HepG2 (cell line): ENCODE data around the gene FCGR3A. TPM values are rescaled to one million over a fixed set of nuclear protein-coding genes. Genes with fewer than 3 reads are reported as not detected.
"Not testable (repeated sequence)": the region's sequence is repeated elsewhere in the genome, so short reads cannot be mapped to it uniquely, and the experiment has no call there.

Source experiments
- ATAC-seq: fragments of 200-7000 bp; cut with Tn5 transposase; 3 replicates; pipeline ENCODE4 v1.9.1; 2020; ENCODE audit warnings: mild to moderate bottlenecking, moderate library complexity
- Bru-seq: library from RNA; stranded (reverse); fragments of 400-500 nt; gene quantifications from one replicate; lab custom pipeline; 2021; lab: Mats Ljungman, UMichigan
- BruChase-seq, 2 experiments: library from RNA; stranded (reverse); fragments of 400-500 nt; gene quantifications; one replicate each; lab custom pipeline; 2021; lab: Mats Ljungman, UMichigan
- BruUV-seq: library from RNA; stranded (reverse); fragments of 400-500 nt; replicated peaks from 2 replicates; lab custom pipeline; 2021; lab: Mats Ljungman, UMichigan
- CTCF ChIA-PET: fragments of 300-600 bp; formaldehyde crosslinking; extraction: SDS; loops from one replicate; lab custom pipeline; 2021; ENCODE audit warnings: low total read pairs, inconsistent platforms, low intra/inter-chr PET ratio; lab: Yijun Ruan, JAX
- POLR2A ChIA-PET: fragments of 350-600 bp; sonication (Branson Sonifier 250); formaldehyde crosslinking; loops from one replicate; lab custom pipeline; 2020; ENCODE audit warnings: antibody characterized with exemption, inconsistent platforms; lab: Yijun Ruan, JAX
- DNase-seq: peaks from one replicate; pipeline ENCODE4 v3.0.0-alpha.2; 2015; ENCODE audit warnings: low spot score
- FAIRE-seq: peaks from 3 replicates; lab custom pipeline; 2011; peaks lifted over from hg19 to GRCh38; lab: Jason Lieb, UNC
- H2AFZ ChIP-seq: one replicate; pipeline ENCODE4 v1.6.1; 2011; ENCODE audit warnings: low read length, inconsistent platforms
- H3K27ac ChIP-seq: fragments of 300-600 bp; 3 replicates; pipeline ENCODE4 v1.8.0; 2011; ENCODE audit warnings: mixed run types, mild to moderate bottlenecking, mixed read lengths, low read length, inconsistent platforms; ENCODE audit not compliant: insufficient read depth; ENCODE audit errors: extremely low read length
- H3K27me3 ChIP-seq, 2 experiments: fragments of 200-600 bp in 1 of 2; 2 replicates in 1 of 2; 3 replicates in 1 of 2; pipeline versions ENCODE4 v1.6.0 to v1.8.0; 2011; ENCODE audit warnings: low read length in 2 of 2, mild to moderate bottlenecking in 2 of 2, moderate library complexity in 2 of 2, inconsistent platforms in 1 of 2; ENCODE audit not compliant: insufficient read depth in 2 of 2, control insufficient read depth in 1 of 2
- H3K36me3 ChIP-seq, 2 experiments: fragments of 200-600 bp in 1 of 2; replicated peaks in 1 of 2; 2 replicates in 1 of 2; 3 replicates in 1 of 2; pipeline versions ENCODE4 v1.5.1 to v1.8.0; 2011; ENCODE audit warnings: low read length in 2 of 2, inconsistent platforms in 1 of 2; ENCODE audit not compliant: insufficient read depth in 2 of 2, control insufficient read depth in 1 of 2
- H3K4me1 ChIP-seq: 2 replicates; pipeline ENCODE4 v1.5.1; 2012; ENCODE audit warnings: low read length, inconsistent platforms; ENCODE audit not compliant: insufficient read depth
- H3K4me2 ChIP-seq: 2 replicates; pipeline ENCODE4 v1.6.0; 2011; ENCODE audit warnings: low read depth, low read length, inconsistent platforms
- H3K4me3 ChIP-seq, 3 experiments: fragments of 200-600 bp in 1 of 3; sonication (generic), shearing (Covaris generic) in 1 of 3; replicated peaks in 1 of 3; 2 replicates each; pipeline ENCODE4 v1.5.1; 2011 to 2016; ENCODE audit warnings: low read length in 3 of 3, inconsistent platforms in 2 of 3, low read depth in 2 of 3, mild to moderate bottlenecking in 2 of 3, control low read depth in 1 of 3, mixed read lengths in 1 of 3; ENCODE audit not compliant: insufficient read depth in 1 of 3
- H3K79me2 ChIP-seq: one replicate; pipeline ENCODE4 v1.6.1; 2011; ENCODE audit warnings: low read length, inconsistent platforms; ENCODE audit not compliant: insufficient read depth
- H3K9ac ChIP-seq: 2 replicates; pipeline ENCODE4 v1.6.0; 2011; ENCODE audit warnings: mild to moderate bottlenecking, low read depth, low read length, inconsistent platforms; ENCODE audit not compliant: insufficient read depth
- H3K9me3 ChIP-seq: 2 replicates; pipeline ENCODE4 v1.5.1; 2012; ENCODE audit warnings: mild to moderate bottlenecking, low read length
- H4K20me1 ChIP-seq: 2 replicates; pipeline ENCODE4 v1.6.0; 2011; ENCODE audit warnings: inconsistent platforms, mild to moderate bottlenecking, low read length, moderate library complexity; ENCODE audit not compliant: insufficient read depth
- ATF2 ChIP-seq: sonication (generic); formaldehyde crosslinking; IDR thresholded peaks from 2 replicates; pipeline ENCODE4 v1.4.0; 2020; ENCODE audit warnings: missing genetic modification reagents
- WGBS: methylation state at CpG from one replicate; pipeline ENCODE4 v1.1.6; 2017; ENCODE audit warnings: low lambda C conversion rate; 5-methylcytosine and 5-hydroxymethylcytosine counted together
- in situ Hi-C: cut with HindIII; loops from 2 replicates; pipeline ENCODE4 v1.10.0; 2017; ENCODE audit warnings: low pct_unique_long_range_greater_than_20kb; ENCODE audit not compliant: extremely low pct_ligation_motif_present
- intact Hi-C: fragments of 100-400 bp; cut with micrococcal nuclease; formaldehyde crosslinking; loops from one replicate; pipeline ENCODE4 v1.10.0; 2022; ENCODE audit not compliant: unreplicated experiment
- long read RNA-seq, 2 experiments: library from RNA in 1 of 2; library from polyadenylated mRNA in 1 of 2; stranded (forward) in 1 of 2; unstranded in 1 of 2; transcript quantifications; one replicate each; pipeline ENCODE4 v2.0.0, GENCODE V29; 2019 to 2022
- polyA minus RNA-seq, 3 experiments: library from RNA; depleted of rRNA, polyadenylated mRNA; stranded (reverse); fragments of >200 nt; gene quantifications; 2 replicates each; pipeline ENCODE4 v1.2.3, GENCODE V29; 2011; ENCODE audit warnings: low replicate concordance in 1 of 3
- polyA plus RNA-seq, 8 experiments: library from polyadenylated mRNA; depleted of rRNA in 3 of 8; stranded (reverse) in 7 of 8; unstranded in 1 of 8; fragments of >200 nt; fragmentation: Illumina TruSeq in 4 of 8; extraction: Trizol in 4 of 8; gene quantifications; 2 replicates each; pipeline versions ENCODE4 v1.2.1 to v1.2.3, GENCODE V29; 2011 to 2016; ENCODE audit warnings: low read depth in 4 of 8, missing spikeins in 1 of 8, mixed read lengths in 1 of 8; ENCODE audit not compliant: insufficient read depth in 1 of 8
- total RNA-seq, 5 experiments: library from RNA; depleted of rRNA; stranded (reverse); fragments of >200 nt; fragmentation: Illumina TruSeq; extraction: Trizol; gene quantifications; 2 replicates each; pipeline ENCODE4 v1.2.3, GENCODE V29; 2016; ENCODE audit warnings: low read depth in 1 of 5

Gene FCGR3A
- total RNA-seq (2016; rRNA removed; fragmentation: Illumina TruSeq; extraction: Trizol) (not detected in 2 replicates), polyA plus RNA-seq (2011; rRNA removed) (not detected in 2 replicates), polyA minus RNA-seq (2011; rRNA and poly(A)+ RNA removed; ENCODE audit: low replicate concordance) (not detected in 2 replicates), Bru-seq, nascent RNA (not detected), BruChase-seq, experiment 1, labeled RNA remaining after a 6-hour chase (not detected), BruChase-seq, experiment 2, labeled RNA remaining after a 2-hour chase (not detected)
- total RNA-seq (2016; cell fraction: cytosol; rRNA removed; fragmentation: Illumina TruSeq; extraction: Trizol; ENCODE audit: low read depth), result not detected in 2 replicates
- not detected in 2 replicates for total RNA-seq (2016; cell fraction: insoluble cytoplasmic fraction; rRNA removed; fragmentation: Illumina TruSeq; extraction: Trizol)
- not detected in 2 replicates for total RNA-seq (2016; cell fraction: membrane; rRNA removed; fragmentation: Illumina TruSeq; extraction: Trizol)
- not detected in 2 replicates for total RNA-seq (2016; cell fraction: nucleus; rRNA removed; fragmentation: Illumina TruSeq; extraction: Trizol)
- not detected in 2 replicates for polyA plus RNA-seq (2011; cell fraction: cytosol; rRNA removed)
- not detected in 2 replicates for polyA plus RNA-seq (2011; cell fraction: nucleus; rRNA removed)
- not detected in 2 replicates for polyA plus RNA-seq (2012)
- not detected in 2 replicates for polyA plus RNA-seq (2016; cell fraction: cytosol; fragmentation: Illumina TruSeq; extraction: Trizol; ENCODE audit: low read depth)
- polyA plus RNA-seq (2016; cell fraction: insoluble cytoplasmic fraction; fragmentation: Illumina TruSeq; extraction: Trizol; ENCODE audit: low read depth), result not detected in 2 replicates
- not detected in 2 replicates for polyA plus RNA-seq (2016; cell fraction: membrane; fragmentation: Illumina TruSeq; extraction: Trizol; ENCODE audit: low read depth)
- polyA plus RNA-seq (2016; cell fraction: nucleus; fragmentation: Illumina TruSeq; extraction: Trizol; ENCODE audit: insufficient read depth, low read depth), result not detected in 2 replicates
- not detected in 2 replicates for polyA minus RNA-seq (2011; cell fraction: cytosol; rRNA and poly(A)+ RNA removed)
- polyA minus RNA-seq (2011; cell fraction: nucleus; rRNA and poly(A)+ RNA removed), result not detected in 2 replicates
- long read RNA-seq, experiment 1, result 0 reads
- long read RNA-seq, experiment 2, result 0 reads

- 13% methylated on average over 2 of the region's 2 CpGs for WGBS
- POLR2A ChIA-PET, result no interaction called here
- CTCF ChIA-PET, result no interaction called here
Measured at GRCh38 chr1:161549652-161550051, at the start of gene FCGR3A. TSS of gene FCGR3A (minus strand) at chr1:161549818. CDS start at chr1:161549736, 82 bp downstream.

GRCh38 chr1:161597077-161597476, 47.5 kb upstream of the FCGR3A start:
- in situ Hi-C loops, FAIRE-seq, ATAC-seq, CTCF ChIA-PET, H4K20me1 ChIP-seq, H3K27ac ChIP-seq, H3K36me3 ChIP-seq, H3K4me1 ChIP-seq, BruUV-seq, H3K27me3 ChIP-seq, intact Hi-C loops, H3K4me3 ChIP-seq, POLR2A ChIA-PET, H3K9ac ChIP-seq, H3K79me2 ChIP-seq, H3K9me3 ChIP-seq, H3K4me2 ChIP-seq, H2AFZ ChIP-seq, DNase-seq: not testable (repeated sequence)
- WGBS, result 51% methylated on average over 3 of the region's 3 CpGs

More at GRCh38 chr1:161549652-161550051, at the start of gene FCGR3A:
- Histone ChIP-seq H3K79me2 (no peaks in the 10 kb centered on the region), H3K9ac (no peak within 1 kb of the TSS), H3K36me3 (no peaks in the 10 kb centered on the region), H3K4me2 (no peak within 1 kb of the TSS), H2AFZ (no peak within 1 kb of the TSS), H3K4me1 (no peaks in the 10 kb centered on the region), H3K27ac (no peak within 1 kb of the TSS), H4K20me1 (no peaks in the 10 kb centered on the region), H3K4me3 (no peak within 1 kb of the TSS), H3K27me3 (no peaks in the 10 kb centered on the region), H3K9me3 (no peaks in the 10 kb centered on the region)
- DNase-seq, result no peak
- intact Hi-C loops (no loop called here), in situ Hi-C loops (no loop called here)
- BruUV-seq, result no TSS peak
- FAIRE-seq, result no peak
- TF ChIP-seq ATF2 (CRISPR knock-in tag), result no peak
- ATAC-seq, result no peak

- ATAC-seq, H3K36me3 ChIP-seq, POLR2A ChIA-PET, CTCF ChIA-PET, H3K4me3 ChIP-seq, intact Hi-C loops, H2AFZ ChIP-seq, H3K79me2 ChIP-seq, H3K4me2 ChIP-seq, BruUV-seq, H3K9me3 ChIP-seq, H3K9ac ChIP-seq, H3K27ac ChIP-seq, DNase-seq, FAIRE-seq, H3K27me3 ChIP-seq, H4K20me1 ChIP-seq, in situ Hi-C loops, H3K4me1 ChIP-seq: not testable (repeated sequence)
- 6% methylated on average over 2 of the region's 2 CpGs for WGBS
Measured at GRCh38 chr1:161595583-161595982, 46.0 kb upstream of the FCGR3A start.
